Mucosa of descending colon (tissue), 3 donors: ENCODE results near the gene NIPSNAP3A. TPM values are rescaled to one million over a fixed set of nuclear protein-coding genes. Genes with fewer than 3 reads are reported as not detected.
"Not testable (repeated sequence)": the region's sequence is repeated elsewhere in the genome, so short reads cannot be mapped to it uniquely, and the experiment has no call there.

ENCODE experiments used
- ATAC-seq: fragments of 200-7000 bp; cut with Tn5 transposase; one replicate; pipeline ENCODE4 v1.9.1; 2020; ENCODE audit warnings: mild to moderate bottlenecking, moderate library complexity
- DNase-seq, 3 donors: peaks; one replicate each; pipeline ENCODE4 v3.0.0-alpha.2; 2020
- H3K36me3 ChIP-seq: fragments of 200-600 bp; one replicate; pipeline ENCODE4 v1.8.0; 2021; ENCODE audit warnings: low read depth, mild to moderate bottlenecking
- H3K4me1 ChIP-seq: fragments of 200-600 bp; one replicate; pipeline ENCODE4 v1.8.0; 2021; ENCODE audit warnings: low read depth, mild to moderate bottlenecking
- H3K4me3 ChIP-seq: fragments of 200-600 bp; one replicate; pipeline ENCODE4 v1.8.0; 2021; ENCODE audit warnings: mild to moderate bottlenecking
- H3K9me3 ChIP-seq: fragments of 200-600 bp; one replicate; pipeline ENCODE4 v1.8.0; 2021; ENCODE audit warnings: mild to moderate bottlenecking
- CTCF ChIP-seq: fragments of 200-600 bp; IDR thresholded peaks from one replicate; pipeline ENCODE4 v1.8.0; 2022; ENCODE audit warnings: antibody characterized with exemption, mild to moderate bottlenecking
- intact Hi-C, 2 donors: fragments of 100-400 bp; cut with DNase I in 1 of 2; cut with micrococcal nuclease in 1 of 2; formaldehyde crosslinking; loops; one replicate each; pipeline versions ENCODE4 v1.11.0 to v1.11.1; 2022; cut with DNase I, micrococcal nuclease
- long read RNA-seq, 2 donors: library from polyadenylated mRNA; unstranded; transcript quantifications; one replicate each; pipeline ENCODE4 v2.0.0, GENCODE V29; 2019 to 2021
- total RNA-seq, 3 donors: library from RNA; stranded (reverse); fragmentation: NEBNext Ultra II Directional in 2 of 3; extraction: Animal tissue kit (Norgen Biotek cat#: 25700) in 2 of 3; gene quantifications; one replicate each; pipeline versions ENCODE4 v1.2.1 to v1.2.4, GENCODE V29; 2021 to 2023
- donor health status: DM: no; HTN: no; CAD: no; lungs with moderate emphysema.
- donor health status: DM: no; HTN: no; CAD: no.
- donor health status: DM: no; HTN: yes; CAD: no.

Gene NIPSNAP3A
- total RNA-seq: 10 to 100 TPM; 23.7 to 51.2 (median 34.6) TPM
- long read RNA-seq, donor 1, transcript NIPSNAP3A-201 (6 exons, 1,633 nt): major isoform, 38 of 44 reads
- long read RNA-seq, donor 1, partial matches to known transcripts: 6 of 44 reads
- long read RNA-seq, donor 1, other reads (novel, unspliced or antisense): 0 of 44 reads
- long read RNA-seq, donor 2, transcript NIPSNAP3A-201 (6 exons, 1,633 nt): major isoform, 30 of 41 reads
- long read RNA-seq, donor 2, partial matches to known transcripts: 9 of 41 reads
- long read RNA-seq, donor 2, other reads (novel, unspliced or antisense): 2 of 41 reads

GRCh38 chr9:104747565-104748358 is at the start of gene NIPSNAP3A:
Gene NIPSNAP3A (plus strand): TSS chr9:104747683. CDS start chr9:104747793, 110 bp downstream.
- peaks cover 10% of the 10 kb centered on the region for H3K4me1 ChIP-seq
- intact Hi-C loops: no loop called here
- peak within 1 kb of the TSS; percentile 71 for H3K4me3 ChIP-seq
- no peaks in the 10 kb centered on the region for H3K36me3 ChIP-seq
- no peaks in the 10 kb centered on the region for H3K9me3 ChIP-seq
- DNase-seq (peak; percentile 93 to 94 (median 94)), ATAC-seq (peak; percentile 95)
- TF ChIP-seq CTCF: no peak

- DNase-seq (no peak), ATAC-seq (no peak)
- intact Hi-C loops: no loop called here
- no peaks in the 10 kb centered on the region for H3K36me3 ChIP-seq
- no peak overlapping the region for H3K4me3 ChIP-seq
- no peak for TF ChIP-seq CTCF
- H3K9me3 ChIP-seq: no peaks in the 10 kb centered on the region
- H3K4me1 ChIP-seq: no peaks in the 10 kb centered on the region
These were observed 47.2 kb upstream of the NIPSNAP3A start for GRCh38 chr9:104700306-104700705.

GRCh38 chr9:104708737-104709136 is 38.7 kb upstream of the NIPSNAP3A start:
- H3K4me3 ChIP-seq, intact Hi-C loops, H3K36me3 ChIP-seq, H3K4me1 ChIP-seq, DNase-seq, ATAC-seq, H3K9me3 ChIP-seq: not testable (repeated sequence)

- H3K36me3 ChIP-seq: no peaks in the 10 kb centered on the region
- no peaks in the 10 kb centered on the region for H3K4me1 ChIP-seq
- no peak overlapping the region for H3K4me3 ChIP-seq
- no peak for ATAC-seq
- DNase-seq: no peak
- TF ChIP-seq CTCF: no peak
- intact Hi-C loops: no loop called here
- H3K9me3 ChIP-seq: no peaks in the 10 kb centered on the region
These were observed 35.9 kb upstream of the NIPSNAP3A start for GRCh38 chr9:104711604-104712003.

GRCh38 chr9:104725014-104725413 is 22.5 kb upstream of the NIPSNAP3A start:
- intact Hi-C loops: no loop called here
- no peak for TF ChIP-seq CTCF
- H3K9me3 ChIP-seq: no peaks in the 10 kb centered on the region
- DNase-seq (no peak), ATAC-seq (no peak)
- no peaks in the 10 kb centered on the region for H3K36me3 ChIP-seq
- no peaks in the 10 kb centered on the region for H3K4me1 ChIP-seq
- no peak overlapping the region for H3K4me3 ChIP-seq

GRCh38 chr9:104738452-104738851 is 9.0 kb upstream of the NIPSNAP3A start:
- no peak for ATAC-seq
- TF ChIP-seq CTCF: no peak
- intact Hi-C loops: no loop called here
- Histone ChIP-seq H3K36me3 (no peaks in the 10 kb centered on the region), H3K4me1 (no peaks in the 10 kb centered on the region), H3K4me3 (no peak overlapping the region), H3K9me3 (no peaks in the 10 kb centered on the region)
- no peak for DNase-seq
